ENCODE results near the gene UNC5B. TPM values are rescaled to one million over a fixed set of nuclear protein-coding genes. Genes with fewer than 3 reads are reported as not detected.
"Not testable (repeated sequence)": the region's sequence is repeated elsewhere in the genome, so short reads cannot be mapped to it uniquely, and the experiment has no call there.

The UNC5B gene
- total RNA-seq, 1 donor from 2014 or later: 6.3 TPM

DNA sequence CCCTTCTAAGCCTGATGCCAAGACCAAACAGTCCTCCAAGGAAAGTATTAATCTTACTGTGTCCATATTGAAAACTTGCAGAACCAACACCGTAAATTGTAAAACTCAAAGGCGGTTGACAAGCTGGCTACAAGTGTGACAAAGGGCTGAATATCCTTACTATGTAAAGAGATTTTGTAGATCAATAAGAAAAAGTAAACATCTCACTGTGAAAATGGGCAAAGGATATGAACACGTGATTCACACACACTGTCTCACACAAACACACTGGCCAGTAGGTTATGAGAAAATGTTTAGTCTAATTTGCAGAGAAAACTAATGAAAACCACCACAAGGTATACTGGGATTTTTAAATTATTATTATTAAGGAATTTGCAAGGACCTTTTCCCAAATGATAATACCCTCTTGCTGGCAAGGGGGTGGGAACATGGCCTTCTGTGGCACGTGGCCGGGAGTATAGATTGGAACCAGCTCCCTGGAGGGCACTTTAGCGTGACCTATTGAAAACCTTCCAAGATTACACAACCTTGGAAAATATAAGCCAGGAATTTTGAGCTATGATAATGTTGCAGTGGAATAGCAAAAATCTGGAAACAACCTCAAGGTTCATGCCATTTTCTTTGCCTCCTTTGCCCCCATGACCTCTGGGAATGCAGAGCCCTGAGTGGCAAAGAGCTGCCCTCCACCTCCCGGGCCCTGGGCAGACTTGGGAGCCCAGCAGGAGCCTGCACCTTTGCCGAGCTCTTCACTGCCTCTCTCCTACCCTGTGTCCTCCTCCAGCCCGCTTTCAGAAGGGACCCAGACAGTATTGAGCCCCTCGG, 80.5 kb downstream of the UNC5B start:
- no peaks in the 10 kb centered on the region for H3K9me3 ChIP-seq (ENCODE audit: control insufficient read depth in 3 of 3, low read length in 3 of 3)
- H3K9ac ChIP-seq (ENCODE audit: low read depth in 1 of 3, low read length in 3 of 3): no peak overlapping the region
- peaks cover 0 to 7% (median 0%) of the 10 kb centered on the region in 3 donors for H3K4me1 ChIP-seq (ENCODE audit: control insufficient read depth in 3 of 3, insufficient read depth in 3 of 3, low read length in 3 of 3)
- peaks cover 1 to 15% (median 14%) of the 10 kb centered on the region in 3 donors for H3K36me3 ChIP-seq (ENCODE audit: control insufficient read depth in 3 of 3, insufficient read depth in 3 of 3, low read length in 3 of 3)
- H3K4me3 ChIP-seq (ENCODE audit: low read length in 3 of 3): no peak overlapping the region
- H3K27ac ChIP-seq (ENCODE audit: low read depth, low read length): no peak overlapping the region
- no peaks in the 10 kb centered on the region for H3K27me3 ChIP-seq (ENCODE audit: control insufficient read depth in 3 of 3, insufficient read depth in 3 of 3, low read length in 3 of 3)

DNA sequence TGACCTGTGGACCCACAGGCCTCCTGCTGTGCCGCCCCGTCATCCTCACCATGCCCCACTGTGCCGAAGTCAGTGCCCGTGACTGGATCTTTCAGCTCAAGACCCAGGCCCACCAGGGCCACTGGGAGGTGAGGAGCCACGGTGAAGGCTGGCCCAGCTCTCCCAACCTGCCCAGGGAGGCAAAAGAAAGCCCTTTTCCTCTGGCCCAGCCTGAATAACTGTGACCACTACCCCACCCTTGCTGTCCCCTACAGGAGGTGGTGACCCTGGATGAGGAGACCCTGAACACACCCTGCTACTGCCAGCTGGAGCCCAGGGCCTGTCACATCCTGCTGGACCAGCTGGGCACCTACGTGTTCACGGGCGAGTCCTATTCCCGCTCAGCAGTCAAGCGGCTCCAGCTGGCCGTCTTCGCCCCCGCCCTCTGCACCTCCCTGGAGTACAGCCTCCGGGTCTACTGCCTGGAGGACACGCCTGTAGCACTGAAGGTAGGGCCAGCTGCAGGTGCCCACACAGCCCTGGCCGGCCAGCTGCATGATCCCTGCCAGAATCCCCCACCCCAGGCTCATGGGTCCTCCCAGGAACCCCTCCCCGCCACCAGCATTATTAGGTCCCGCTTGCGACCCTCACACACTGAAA, 81.2 kb downstream of the UNC5B start:
- Histone ChIP-seq H3K27ac (ENCODE audit: low read depth, low read length) (no peak overlapping the region), H3K4me3 (ENCODE audit: low read length in 3 of 3) (no peak overlapping the region), H3K9ac (ENCODE audit: low read depth in 1 of 3, low read length in 3 of 3) (no peak overlapping the region), H3K4me1 (ENCODE audit: control insufficient read depth in 3 of 3, insufficient read depth in 3 of 3, low read length in 3 of 3) (peaks cover 0 to 7% (median 0%) of the 10 kb centered on the region in 3 donors), H3K9me3 (ENCODE audit: control insufficient read depth in 3 of 3, low read length in 3 of 3) (no peaks in the 10 kb centered on the region), H3K36me3 (ENCODE audit: control insufficient read depth in 3 of 3, insufficient read depth in 3 of 3, low read length in 3 of 3) (peaks cover 5 to 17% (median 9%) of the 10 kb centered on the region in 3 donors), H3K27me3 (ENCODE audit: control insufficient read depth in 3 of 3, insufficient read depth in 3 of 3, low read length in 3 of 3) (no peaks in the 10 kb centered on the region)

DNA sequence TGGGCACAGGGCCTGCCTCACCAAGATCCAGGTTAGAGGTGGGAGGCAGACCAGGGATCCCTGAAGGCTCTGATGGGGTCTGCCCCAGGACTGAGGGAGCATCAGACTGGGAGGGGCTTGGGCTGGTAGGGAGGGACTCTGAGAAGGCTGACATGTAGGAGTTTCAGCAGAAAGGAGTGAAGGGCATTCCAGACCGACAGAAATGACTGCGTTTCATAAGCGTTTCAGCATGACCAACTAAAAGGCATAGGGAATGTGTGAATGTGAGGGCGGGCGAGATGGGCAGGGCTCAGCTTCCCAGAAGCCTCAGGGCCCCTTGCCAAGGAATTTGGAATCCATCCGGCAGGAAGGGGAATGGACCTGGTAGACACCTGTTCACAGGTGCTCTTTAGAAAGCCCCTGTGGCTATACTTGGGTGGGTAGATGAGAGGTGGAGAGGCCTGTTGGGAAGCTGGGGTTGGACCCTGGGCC, 81.8 kb downstream of the UNC5B start:
- H3K27ac ChIP-seq (ENCODE audit: low read depth, low read length): no peak overlapping the region
- peaks cover 9 to 17% (median 9%) of the 10 kb centered on the region in 3 donors for H3K36me3 ChIP-seq (ENCODE audit: control insufficient read depth in 3 of 3, insufficient read depth in 3 of 3, low read length in 3 of 3)
- H3K4me3 ChIP-seq (ENCODE audit: low read length in 3 of 3): no peak overlapping the region
- H3K4me1 ChIP-seq (ENCODE audit: control insufficient read depth in 3 of 3, insufficient read depth in 3 of 3, low read length in 3 of 3): peaks cover 0 to 9% (median 4%) of the 10 kb centered on the region in 3 donors
- no peaks in the 10 kb centered on the region for H3K9me3 ChIP-seq (ENCODE audit: control insufficient read depth in 3 of 3, low read length in 3 of 3)
- no peaks in the 10 kb centered on the region for H3K27me3 ChIP-seq (ENCODE audit: control insufficient read depth in 3 of 3, insufficient read depth in 3 of 3, low read length in 3 of 3)
- H3K9ac ChIP-seq (ENCODE audit: low read depth in 1 of 3, low read length in 3 of 3): no peak overlapping the region

DNA sequence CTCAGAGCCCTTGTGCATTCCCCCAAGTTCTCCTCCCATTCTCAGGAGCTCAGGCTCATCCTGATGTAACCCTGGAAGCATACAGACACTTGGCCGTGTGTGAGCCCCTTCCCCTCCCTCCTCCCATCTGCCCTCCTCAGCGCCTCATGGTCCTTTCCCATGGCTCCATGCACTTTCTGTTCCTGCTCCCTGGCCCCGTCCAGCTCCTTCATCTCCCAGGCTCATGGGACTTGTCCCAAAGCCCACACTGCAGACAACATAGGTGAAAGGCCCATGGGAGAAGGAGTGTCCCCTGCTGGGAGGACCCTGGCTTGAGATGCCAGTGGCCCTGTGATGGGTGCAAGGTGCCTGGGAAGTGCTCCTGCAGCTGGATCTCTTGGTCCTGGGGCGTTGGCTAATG, 82.5 kb downstream of the UNC5B start:
- Histone ChIP-seq H3K4me3 (ENCODE audit: low read length in 3 of 3) (no peak overlapping the region), H3K9ac (ENCODE audit: low read depth in 1 of 3, low read length in 3 of 3) (no peak overlapping the region), H3K4me1 (ENCODE audit: control insufficient read depth in 3 of 3, insufficient read depth in 3 of 3, low read length in 3 of 3) (peaks cover 0 to 11% (median 5%) of the 10 kb centered on the region in 3 donors), H3K36me3 (ENCODE audit: control insufficient read depth in 3 of 3, insufficient read depth in 3 of 3, low read length in 3 of 3) (peaks cover 9 to 17% (median 9%) of the 10 kb centered on the region in 3 donors), H3K9me3 (ENCODE audit: control insufficient read depth in 3 of 3, low read length in 3 of 3) (no peaks in the 10 kb centered on the region), H3K27me3 (ENCODE audit: control insufficient read depth in 3 of 3, insufficient read depth in 3 of 3, low read length in 3 of 3) (no peaks in the 10 kb centered on the region), H3K27ac (ENCODE audit: low read depth, low read length) (no peak overlapping the region)

DNA sequence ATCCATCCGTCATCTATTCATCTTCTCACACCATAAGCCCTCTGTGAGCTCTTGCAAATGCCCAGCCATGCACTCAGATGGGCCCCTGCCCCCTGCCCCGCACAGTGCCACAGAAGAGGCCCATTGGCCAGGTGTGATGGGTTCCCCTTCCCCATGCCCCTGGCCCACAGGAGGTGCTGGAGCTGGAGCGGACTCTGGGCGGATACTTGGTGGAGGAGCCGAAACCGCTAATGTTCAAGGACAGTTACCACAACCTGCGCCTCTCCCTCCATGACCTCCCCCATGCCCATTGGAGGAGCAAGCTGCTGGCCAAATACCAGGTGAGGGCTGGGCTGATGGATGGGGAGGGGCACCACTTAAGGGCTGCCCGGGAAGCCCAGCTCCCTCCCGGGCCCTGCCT, 83.3 kb downstream of the UNC5B start:
- no peak overlapping the region for H3K4me3 ChIP-seq (ENCODE audit: low read length in 3 of 3)
- no peak overlapping the region for H3K9ac ChIP-seq (ENCODE audit: low read depth in 1 of 3, low read length in 3 of 3)
- H3K27ac ChIP-seq (ENCODE audit: low read depth, low read length): no peak overlapping the region
- peaks cover 9 to 17% (median 9%) of the 10 kb centered on the region in 3 donors for H3K36me3 ChIP-seq (ENCODE audit: control insufficient read depth in 3 of 3, insufficient read depth in 3 of 3, low read length in 3 of 3)
- no peaks in the 10 kb centered on the region for H3K9me3 ChIP-seq (ENCODE audit: control insufficient read depth in 3 of 3, low read length in 3 of 3)
- H3K27me3 ChIP-seq (ENCODE audit: control insufficient read depth in 3 of 3, insufficient read depth in 3 of 3, low read length in 3 of 3): no peaks in the 10 kb centered on the region
- peaks cover 0 to 5% (median 5%) of the 10 kb centered on the region in 3 donors for H3K4me1 ChIP-seq (ENCODE audit: control insufficient read depth in 3 of 3, insufficient read depth in 3 of 3, low read length in 3 of 3)

DNA sequence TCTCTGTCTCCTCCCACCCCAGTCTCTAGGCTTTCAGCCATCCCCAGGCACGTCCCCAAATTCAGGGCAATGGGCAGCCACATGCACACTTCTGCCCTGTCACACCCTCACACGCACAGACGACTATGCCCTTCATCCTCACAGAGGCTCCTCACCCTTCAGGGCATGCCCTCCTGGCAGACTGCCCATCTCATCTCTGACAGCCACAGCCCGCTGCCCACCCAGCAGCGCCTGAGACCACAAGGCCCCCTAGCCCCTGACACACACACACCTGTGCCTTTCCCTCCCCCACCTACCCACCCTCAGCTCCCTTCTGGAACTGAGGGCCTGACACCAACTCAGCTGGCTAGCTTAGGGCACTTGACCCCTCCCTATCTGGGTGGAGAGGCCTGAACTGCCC, 83.7 kb downstream of the UNC5B start:
- no peak overlapping the region for H3K27ac ChIP-seq (ENCODE audit: low read depth, low read length)
- H3K36me3 ChIP-seq (ENCODE audit: control insufficient read depth in 3 of 3, insufficient read depth in 3 of 3, low read length in 3 of 3): peaks cover 9 to 17% (median 9%) of the 10 kb centered on the region in 3 donors
- peaks cover 0 to 5% (median 4%) of the 10 kb centered on the region in 3 donors for H3K4me1 ChIP-seq (ENCODE audit: control insufficient read depth in 3 of 3, insufficient read depth in 3 of 3, low read length in 3 of 3)
- H3K27me3 ChIP-seq (ENCODE audit: control insufficient read depth in 3 of 3, insufficient read depth in 3 of 3, low read length in 3 of 3): no peaks in the 10 kb centered on the region
- H3K9ac ChIP-seq (ENCODE audit: low read depth in 1 of 3, low read length in 3 of 3): no peak overlapping the region
- H3K4me3 ChIP-seq (ENCODE audit: low read length in 3 of 3): no peak overlapping the region
- H3K9me3 ChIP-seq (ENCODE audit: control insufficient read depth in 3 of 3, low read length in 3 of 3): no peaks in the 10 kb centered on the region

DNA sequence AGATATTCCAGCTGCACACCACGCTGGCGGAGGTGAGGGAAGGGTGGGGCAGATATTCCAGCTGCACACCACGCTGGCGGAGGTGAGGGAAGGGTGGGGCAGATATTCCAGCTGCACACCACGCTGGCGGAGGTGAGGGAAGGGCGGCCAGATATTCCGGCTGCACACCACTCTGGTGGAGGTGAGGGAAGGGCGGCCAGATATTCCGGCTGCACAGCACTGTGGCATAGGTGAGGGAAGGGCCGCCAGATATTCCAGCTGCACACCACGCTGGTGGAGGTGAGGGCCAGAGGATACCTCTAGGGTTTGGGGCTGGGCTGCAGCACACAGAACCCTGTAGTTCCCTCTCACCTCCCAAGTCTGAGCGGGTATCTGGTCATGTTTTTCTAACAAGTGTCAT, 84.4 kb downstream of the UNC5B start:
- not testable (repeated sequence) for H3K9me3 ChIP-seq (ENCODE audit: control insufficient read depth in 3 of 3, low read length in 3 of 3); H3K27me3 ChIP-seq (ENCODE audit: control insufficient read depth in 3 of 3, insufficient read depth in 3 of 3, low read length in 3 of 3); H3K27ac ChIP-seq (ENCODE audit: low read depth, low read length); H3K4me3 ChIP-seq (ENCODE audit: low read length in 3 of 3); H3K4me1 ChIP-seq (ENCODE audit: control insufficient read depth in 3 of 3, insufficient read depth in 3 of 3, low read length in 3 of 3); H3K9ac ChIP-seq (ENCODE audit: low read depth in 1 of 3, low read length in 3 of 3)
- peaks cover 9 to 13% (median 9%) of the 10 kb centered on the region in 3 donors for H3K36me3 ChIP-seq (ENCODE audit: control insufficient read depth in 3 of 3, insufficient read depth in 3 of 3, low read length in 3 of 3)

DNA sequence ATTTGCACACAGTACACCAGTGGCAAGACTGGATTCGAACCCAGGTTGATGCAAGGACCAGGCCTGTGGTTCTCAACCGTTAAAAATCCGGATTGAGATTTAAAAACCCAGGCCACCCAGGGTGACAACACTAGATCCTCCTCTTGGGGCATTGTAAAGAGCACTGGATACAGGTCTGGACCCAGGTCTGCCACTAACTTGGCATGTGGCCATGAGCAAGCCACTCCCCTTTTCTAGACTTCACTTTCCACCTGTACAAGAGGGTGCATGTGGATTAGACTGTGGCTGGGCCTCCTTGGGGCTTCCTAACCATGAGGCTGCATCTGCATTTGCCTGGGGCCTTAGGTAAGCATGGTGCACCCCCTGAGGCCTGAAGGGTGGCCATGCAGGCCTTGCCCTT, 85.0 kb downstream of the UNC5B start:
- Histone ChIP-seq H3K27me3 (ENCODE audit: control insufficient read depth in 3 of 3, insufficient read depth in 3 of 3, low read length in 3 of 3) (no peaks in the 10 kb centered on the region), H3K9me3 (ENCODE audit: control insufficient read depth in 3 of 3, low read length in 3 of 3) (no peaks in the 10 kb centered on the region), H3K4me1 (ENCODE audit: control insufficient read depth in 3 of 3, insufficient read depth in 3 of 3, low read length in 3 of 3) (peaks cover 0 to 5% (median 4%) of the 10 kb centered on the region in 3 donors), H3K4me3 (ENCODE audit: low read length in 3 of 3) (no peak overlapping the region), H3K9ac (ENCODE audit: low read depth in 1 of 3, low read length in 3 of 3) (no peak overlapping the region), H3K36me3 (ENCODE audit: control insufficient read depth in 3 of 3, insufficient read depth in 3 of 3, low read length in 3 of 3) (peaks cover 9 to 11% (median 9%) of the 10 kb centered on the region in 3 donors), H3K27ac (ENCODE audit: low read depth, low read length) (no peak overlapping the region)

DNA sequence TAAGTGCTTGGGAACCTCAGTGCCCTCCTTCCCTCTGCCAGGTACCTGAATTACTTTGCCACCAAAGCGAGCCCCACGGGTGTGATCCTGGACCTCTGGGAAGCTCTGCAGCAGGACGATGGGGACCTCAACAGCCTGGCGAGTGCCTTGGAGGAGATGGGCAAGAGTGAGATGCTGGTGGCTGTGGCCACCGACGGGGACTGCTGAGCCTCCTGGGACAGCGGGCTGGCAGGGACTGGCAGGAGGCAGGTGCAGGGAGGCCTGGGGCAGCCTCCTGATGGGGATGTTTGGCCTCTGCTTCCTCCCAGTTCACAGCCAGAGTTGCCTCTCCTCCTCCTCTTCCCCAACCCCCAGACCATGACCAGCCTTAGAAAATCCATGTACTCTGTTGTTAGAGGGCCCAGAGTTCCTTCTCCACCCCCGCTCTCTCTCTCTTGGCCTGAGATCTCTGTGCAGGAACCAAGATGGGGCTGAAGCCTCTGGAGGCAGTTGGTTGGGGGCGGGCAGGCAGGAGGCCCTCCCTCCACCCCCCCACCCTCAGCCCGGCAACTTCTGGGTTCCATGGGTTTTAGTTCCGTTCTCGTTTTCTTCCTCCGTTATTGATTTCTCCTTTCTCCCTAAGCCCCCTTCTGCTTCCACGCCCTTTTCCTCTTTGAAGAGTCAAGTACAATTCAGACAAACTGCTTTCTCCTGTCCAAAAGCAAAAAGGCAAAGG, 86.9 kb downstream of the UNC5B start:
- H3K36me3 ChIP-seq (ENCODE audit: control insufficient read depth in 3 of 3, insufficient read depth in 3 of 3, low read length in 3 of 3): peaks cover 9 to 10% (median 9%) of the 10 kb centered on the region in 3 donors
- no peak overlapping the region for H3K4me3 ChIP-seq (ENCODE audit: low read length in 3 of 3)
- H3K9ac ChIP-seq (ENCODE audit: low read depth in 1 of 3, low read length in 3 of 3): no peak overlapping the region
- H3K4me1 ChIP-seq (ENCODE audit: control insufficient read depth in 3 of 3, insufficient read depth in 3 of 3, low read length in 3 of 3): peaks cover 0 to 7% (median 5%) of the 10 kb centered on the region in 3 donors
- no peak overlapping the region for H3K27ac ChIP-seq (ENCODE audit: low read depth, low read length)
- no peaks in the 10 kb centered on the region for H3K27me3 ChIP-seq (ENCODE audit: control insufficient read depth in 3 of 3, insufficient read depth in 3 of 3, low read length in 3 of 3)
- no peaks in the 10 kb centered on the region for H3K9me3 ChIP-seq (ENCODE audit: control insufficient read depth in 3 of 3, low read length in 3 of 3)

All from skeletal muscle tissue (tissue), 4 donors.